Subcutaneous abdominal adipose tissue (tissue), 5 donors: ENCODE measurements around the gene CRTC1.

Experiments used
- H3K27ac ChIP-seq: one replicate; pipeline ENCODE4 v1.7.0; 2013; ENCODE audit warnings: low read depth, mild to moderate bottlenecking, inconsistent platforms, low read length, moderate library complexity
- H3K27me3 ChIP-seq, 5 donors: one replicate each; pipeline ENCODE4 v1.7.0; 2013; ENCODE audit warnings: low read length in 5 of 5, inconsistent platforms in 1 of 5; ENCODE audit not compliant: control insufficient read depth in 5 of 5, insufficient read depth in 4 of 5
- H3K36me3 ChIP-seq, 5 donors: one replicate each; pipeline ENCODE4 v1.7.0; 2013; ENCODE audit warnings: low read length in 5 of 5; ENCODE audit not compliant: control insufficient read depth in 5 of 5, insufficient read depth in 5 of 5
- H3K4me1 ChIP-seq, 5 donors: one replicate each; pipeline ENCODE4 v1.7.0; 2013; ENCODE audit warnings: low read length in 5 of 5, mild to moderate bottlenecking in 3 of 5, moderate library complexity in 1 of 5; ENCODE audit not compliant: control insufficient read depth in 5 of 5, insufficient read depth in 5 of 5
- H3K4me3 ChIP-seq, 5 donors: one replicate each; pipeline ENCODE4 v1.7.0; 2013; ENCODE audit warnings: low read length in 5 of 5, low read depth in 1 of 5
- H3K9ac ChIP-seq, 5 donors: one replicate each; pipeline ENCODE4 v1.7.0; 2013; ENCODE audit warnings: low read length in 5 of 5, mild to moderate bottlenecking in 4 of 5, moderate library complexity in 3 of 5
- H3K9me3 ChIP-seq, 5 donors: one replicate each; pipeline ENCODE4 v1.7.0; 2013; ENCODE audit warnings: low read length in 5 of 5; ENCODE audit not compliant: control insufficient read depth in 5 of 5
- donor health status: healthy.
- donor health status: healthy.
- donor health status: healthy.
- donor health status: healthy.
- donor health status: healthy.

The CRTC1 gene

GRCh38 chr19:18711893-18712292 is 28.4 kb downstream of the CRTC1 start:
- no peaks in the 10 kb centered on the region for H3K27me3 ChIP-seq
- H3K4me1 ChIP-seq: peaks cover 0 to 28% (median 23%) of the 10 kb centered on the region in 5 donors
- H3K27ac ChIP-seq: no peak overlapping the region
- H3K9me3 ChIP-seq: no peaks in the 10 kb centered on the region
- H3K4me3 ChIP-seq: no peak overlapping the region
- no peak overlapping the region for H3K9ac ChIP-seq
- peaks cover 0 to 6% (median 0%) of the 10 kb centered on the region in 5 donors for H3K36me3 ChIP-seq

DNA sequence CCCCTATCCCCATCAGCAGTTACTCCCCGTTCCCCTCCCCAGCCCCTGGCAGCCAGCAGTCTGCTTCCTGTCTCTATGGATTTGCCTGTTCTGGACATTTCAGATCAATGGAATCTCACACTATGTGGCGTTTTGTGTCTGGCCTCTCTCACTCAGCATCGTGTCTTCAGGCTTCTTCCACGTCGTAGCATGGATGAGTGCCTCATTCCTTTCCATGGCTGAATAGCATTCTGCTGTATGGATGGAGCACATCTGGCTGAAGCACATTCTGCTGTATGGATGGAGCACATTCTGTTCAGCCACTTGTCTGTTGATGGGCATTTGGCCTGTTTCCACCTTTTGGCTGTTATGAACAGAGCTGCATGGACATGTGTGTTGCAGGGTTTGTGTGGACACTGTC is 29.5 kb downstream of the CRTC1 start:
- no peak overlapping the region for H3K9ac ChIP-seq

GRCh38 chr19:18713550-18714117 is 30.2 kb downstream of the CRTC1 start:
- no peak overlapping the region for H3K9ac ChIP-seq
- no peaks in the 10 kb centered on the region for H3K9me3 ChIP-seq
- H3K27me3 ChIP-seq: no peaks in the 10 kb centered on the region
- H3K4me3 ChIP-seq: no peak overlapping the region
- no peak overlapping the region for H3K27ac ChIP-seq
- H3K4me1 ChIP-seq: peaks cover 0 to 31% (median 21%) of the 10 kb centered on the region in 5 donors
- peaks cover 0 to 6% (median 0%) of the 10 kb centered on the region in 5 donors for H3K36me3 ChIP-seq

More for the DNA sequence above, 29.5 kb downstream of the CRTC1 start:
- Histone ChIP-seq H3K9me3 (no peaks in the 10 kb centered on the region), H3K4me1 (peaks cover 0 to 32% (median 24%) of the 10 kb centered on the region in 5 donors), H3K4me3 (no peak overlapping the region), H3K36me3 (peaks cover 0 to 6% (median 0%) of the 10 kb centered on the region in 5 donors), H3K27me3 (no peaks in the 10 kb centered on the region), H3K27ac (no peak overlapping the region)

- Histone ChIP-seq H3K27ac (no peak overlapping the region), H3K9ac (no peak overlapping the region), H3K27me3 (no peaks in the 10 kb centered on the region), H3K4me1 (peaks cover 0 to 14% (median 6%) of the 10 kb centered on the region in 5 donors), H3K36me3 (peaks cover 0 to 6% (median 0%) of the 10 kb centered on the region in 5 donors), H3K9me3 (no peaks in the 10 kb centered on the region), H3K4me3 (no peak overlapping the region)
Measured at GRCh38 chr19:18715416-18715815, 31.9 kb downstream of the CRTC1 start.

GRCh38 chr19:18716857-18717256 is 33.4 kb downstream of the CRTC1 start:
- Histone ChIP-seq H3K36me3 (peaks cover 0 to 6% (median 0%) of the 10 kb centered on the region in 5 donors), H3K9me3 (no peaks in the 10 kb centered on the region), H3K27me3 (no peaks in the 10 kb centered on the region), H3K9ac (no peak overlapping the region), H3K4me1 (peaks cover 0 to 5% (median 0%) of the 10 kb centered on the region in 5 donors), H3K27ac (no peak overlapping the region), H3K4me3 (no peak overlapping the region)

GRCh38 chr19:18717601-18718000 is 34.1 kb downstream of the CRTC1 start:
- Histone ChIP-seq H3K9me3 (peaks cover 0 to 4% (median 2%) of the 10 kb centered on the region in 5 donors), H3K4me1 (peaks cover 0 to 5% (median 0%) of the 10 kb centered on the region in 5 donors), H3K36me3 (peaks cover 0 to 6% (median 4%) of the 10 kb centered on the region in 5 donors), H3K27ac (no peak overlapping the region), H3K27me3 (no peaks in the 10 kb centered on the region), H3K4me3 (no peak overlapping the region), H3K9ac (no peak overlapping the region)

- H3K9me3 ChIP-seq: peaks cover 0 to 4% (median 2%) of the 10 kb centered on the region in 5 donors
- no peak overlapping the region for H3K4me3 ChIP-seq
- H3K27ac ChIP-seq: no peak overlapping the region
- H3K27me3 ChIP-seq: no peaks in the 10 kb centered on the region
- no peak overlapping the region for H3K9ac ChIP-seq
- H3K36me3 ChIP-seq: peaks cover 0 to 6% (median 5%) of the 10 kb centered on the region in 5 donors
- peaks cover 0 to 5% (median 0%) of the 10 kb centered on the region in 5 donors for H3K4me1 ChIP-seq
Measured at GRCh38 chr19:18718015-18718526, 34.6 kb downstream of the CRTC1 start.

DNA sequence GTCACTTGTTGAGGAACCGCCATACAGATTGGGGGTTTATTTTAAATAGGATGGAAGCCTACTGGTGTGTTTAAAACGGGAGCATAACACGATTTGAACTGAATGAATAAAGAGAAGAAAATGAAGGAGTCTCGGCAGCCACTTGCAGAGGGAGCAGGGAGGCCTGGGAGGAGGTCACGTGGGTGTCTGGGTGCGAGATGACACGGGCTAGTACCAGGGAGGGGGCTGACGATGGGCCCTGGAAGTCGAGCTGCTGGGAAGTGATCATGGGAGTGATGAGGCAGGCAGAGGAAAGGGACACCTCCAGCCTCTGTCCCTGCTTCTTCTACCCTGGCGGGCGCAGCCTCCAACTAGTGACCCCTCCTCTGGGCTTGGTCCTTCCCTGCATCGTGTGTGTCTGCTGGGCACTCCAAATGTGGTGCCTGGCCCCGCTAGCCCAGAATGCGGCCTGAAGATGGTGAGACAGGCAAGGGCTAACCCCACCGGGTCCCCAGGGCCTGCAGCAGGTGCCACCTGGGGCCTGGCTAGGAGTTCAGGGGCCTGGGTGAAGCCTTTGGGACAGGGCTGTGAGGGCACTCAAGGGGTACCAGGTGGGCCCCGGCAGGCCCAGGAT is 35.5 kb downstream of the CRTC1 start:
- Histone ChIP-seq H3K4me1 (peaks cover 0 to 5% (median 0%) of the 10 kb centered on the region in 5 donors), H3K4me3 (no peak overlapping the region), H3K27me3 (no peaks in the 10 kb centered on the region), H3K9ac (no peak overlapping the region), H3K9me3 (peaks cover 0 to 4% (median 2%) of the 10 kb centered on the region in 5 donors), H3K27ac (no peak overlapping the region), H3K36me3 (peaks cover 0 to 6% (median 5%) of the 10 kb centered on the region in 5 donors)

DNA sequence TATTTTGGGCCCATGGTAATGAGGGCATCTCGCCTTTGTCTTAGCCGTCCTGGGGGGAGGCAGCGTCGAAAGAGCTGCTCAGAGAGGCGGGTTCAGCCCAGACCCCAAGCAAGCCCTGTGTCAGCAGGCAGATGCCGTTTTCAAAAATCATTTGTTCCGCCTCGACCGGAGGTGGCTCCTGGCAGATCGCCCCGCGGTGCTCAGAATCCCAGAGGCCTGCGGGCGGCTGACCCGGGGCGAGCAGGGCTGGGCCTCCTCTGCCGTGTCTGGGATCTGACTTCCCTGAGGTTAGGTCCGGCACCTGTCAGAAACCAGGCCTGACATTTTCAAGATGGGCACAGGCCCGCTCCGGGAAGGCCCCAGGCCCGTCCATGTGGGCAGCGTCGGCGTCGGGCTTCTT is 36.1 kb downstream of the CRTC1 start:
- Histone ChIP-seq H3K27ac (no peak overlapping the region), H3K36me3 (peaks cover 0 to 6% (median 5%) of the 10 kb centered on the region in 5 donors), H3K9ac (no peak overlapping the region), H3K9me3 (peaks cover 0 to 4% (median 2%) of the 10 kb centered on the region in 5 donors), H3K27me3 (no peaks in the 10 kb centered on the region), H3K4me1 (peaks cover 0 to 5% (median 0%) of the 10 kb centered on the region in 5 donors), H3K4me3 (no peak overlapping the region)

- peaks cover 0 to 6% (median 5%) of the 10 kb centered on the region in 5 donors for H3K36me3 ChIP-seq
- H3K9ac ChIP-seq: no peak overlapping the region
- peaks cover 0 to 4% (median 2%) of the 10 kb centered on the region in 5 donors for H3K9me3 ChIP-seq
- no peak overlapping the region for H3K4me3 ChIP-seq
- H3K27me3 ChIP-seq: no peaks in the 10 kb centered on the region
- H3K27ac ChIP-seq: no peak overlapping the region
- H3K4me1 ChIP-seq: peaks cover 0 to 11% (median 3%) of the 10 kb centered on the region in 5 donors
Measured at GRCh38 chr19:18723871-18724377, 40.4 kb downstream of the CRTC1 start.
